ENCODE results near the gene GLP1R. TPM values are rescaled to one million over a fixed set of nuclear protein-coding genes. Genes with fewer than 3 reads are reported as not detected.

GLP1R gene
- total RNA-seq, 4 donors from 2014 or later, result 0.17 TPM; not detected in 3

GRCh38 chr6:39053016-39053624, 4.5 kb downstream of the GLP1R start:
- TF ChIP-seq, protein P1, sequence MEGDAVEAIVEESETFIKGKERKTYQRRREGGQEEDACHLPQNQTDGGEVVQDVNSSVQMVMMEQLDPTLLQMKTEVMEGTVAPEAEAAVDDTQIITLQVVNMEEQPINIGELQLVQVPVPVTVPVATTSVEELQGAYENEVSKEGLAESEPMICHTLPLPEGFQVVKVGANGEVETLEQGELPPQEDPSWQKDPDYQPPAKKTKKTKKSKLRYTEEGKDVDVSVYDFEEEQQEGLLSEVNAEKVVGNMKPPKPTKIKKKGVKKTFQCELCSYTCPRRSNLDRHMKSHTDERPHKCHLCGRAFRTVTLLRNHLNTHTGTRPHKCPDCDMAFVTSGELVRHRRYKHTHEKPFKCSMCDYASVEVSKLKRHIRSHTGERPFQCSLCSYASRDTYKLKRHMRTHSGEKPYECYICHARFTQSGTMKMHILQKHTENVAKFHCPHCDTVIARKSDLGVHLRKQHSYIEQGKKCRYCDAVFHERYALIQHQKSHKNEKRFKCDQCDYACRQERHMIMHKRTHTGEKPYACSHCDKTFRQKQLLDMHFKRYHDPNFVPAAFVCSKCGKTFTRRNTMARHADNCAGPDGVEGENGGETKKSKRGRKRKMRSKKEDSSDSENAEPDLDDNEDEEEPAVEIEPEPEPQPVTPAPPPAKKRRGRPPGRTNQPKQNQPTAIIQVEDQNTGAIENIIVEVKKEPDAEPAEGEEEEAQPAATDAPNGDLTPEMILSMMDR (IDR thresholded peaks at IDR 0.05; ENCODE audit: low read depth), result no peak

DNA sequence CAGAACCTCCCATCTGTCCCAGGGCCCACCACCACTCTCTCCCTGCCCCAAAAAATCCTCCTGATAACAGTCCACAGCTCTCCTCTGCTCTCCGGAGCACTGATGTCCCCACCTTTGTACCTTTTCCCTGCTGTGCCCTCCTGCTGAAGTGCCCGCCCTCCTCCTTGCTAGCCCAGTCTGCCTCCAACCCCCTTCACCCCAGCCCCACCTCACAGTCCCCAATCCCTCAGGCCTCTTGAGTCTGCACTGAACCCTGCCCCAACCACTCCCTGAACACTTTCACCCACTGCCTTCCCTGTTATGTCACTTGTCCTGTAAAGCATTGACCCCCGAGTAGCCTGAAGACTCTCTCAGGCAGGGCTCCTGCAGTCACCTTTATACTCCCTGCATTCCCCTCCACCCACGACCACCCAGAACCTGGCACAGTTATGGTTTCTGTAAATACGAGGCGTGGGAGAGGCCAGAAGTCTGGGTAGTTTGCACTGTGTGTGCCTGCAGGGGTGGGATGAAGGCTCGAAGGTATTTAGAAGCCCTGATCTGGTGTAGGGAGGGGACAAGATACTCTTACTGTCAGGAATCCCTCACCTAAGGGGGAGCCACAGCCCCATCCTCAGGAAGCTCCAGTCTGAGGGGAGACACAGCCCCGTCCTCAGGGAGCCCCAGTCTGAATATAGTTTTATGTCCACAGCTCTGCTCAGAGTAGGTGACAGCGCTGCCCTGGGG, 5.4 kb downstream of the GLP1R start:
- TF ChIP-seq, protein P1 (IDR thresholded peaks at IDR 0.05; ENCODE audit: low read depth), result no peak

- TF ChIP-seq, protein P1 (IDR thresholded peaks at IDR 0.05; ENCODE audit: low read depth), result no peak
Observed at GRCh38 chr6:39054577-39055142, 6.1 kb downstream of the GLP1R start.

GRCh38 chr6:39055661-39056060, 7.1 kb downstream of the GLP1R start:
- TF ChIP-seq, protein P1 (IDR thresholded peaks at IDR 0.05; ENCODE audit: low read depth), result no peak

- TF ChIP-seq, protein P1 (IDR thresholded peaks at IDR 0.05; ENCODE audit: low read depth), result no peak
Observed at GRCh38 chr6:39056191-39056590, 7.6 kb downstream of the GLP1R start.

- TF ChIP-seq, protein P1 (IDR thresholded peaks at IDR 0.05; ENCODE audit: low read depth), result no peak
Observed at GRCh38 chr6:39056681-39057080, 8.1 kb downstream of the GLP1R start.
